PC-3 (cell line): Measurements from ENCODE around the gene HLA-DRA. TPM values are rescaled to one million over a fixed set of nuclear protein-coding genes. Genes with fewer than 3 reads are reported as not detected.
A peak's percentile ranks its signal among the peaks of the same experiment; 100 is the strongest.

Experiments
- ATAC-seq: fragments of 200-7000 bp; cut with Tn5 transposase; 2 replicates; pipeline ENCODE4 v1.9.1; 2020; ENCODE audit warnings: mild to moderate bottlenecking, moderate library complexity
- Bru-seq: library from RNA; stranded (reverse); fragments of 400-500 nt; gene quantifications from one replicate; lab custom pipeline; 2021; lab: Mats Ljungman, UMichigan
- BruChase-seq, 2 experiments: library from RNA; stranded (reverse); fragments of 400-500 nt; gene quantifications; one replicate each; lab custom pipeline; 2021; lab: Mats Ljungman, UMichigan
- BruUV-seq: library from RNA; stranded (reverse); fragments of 400-500 nt; replicated peaks from 2 replicates; lab custom pipeline; 2021; lab: Mats Ljungman, UMichigan
- CTCF ChIA-PET: fragments of 300-600 bp; sonication (Branson Sonifier 250); formaldehyde crosslinking; loops from one replicate; lab custom pipeline; 2022; ENCODE audit warnings: antibody characterized with exemption; lab: Charles Lee
- POLR2A ChIA-PET: fragments of 300-600 bp; sonication (Branson Sonifier 250); formaldehyde crosslinking; loops from one replicate; lab custom pipeline; 2022; ENCODE audit warnings: antibody characterized with exemption; ENCODE audit not compliant: unreplicated experiment; lab: Charles Lee
- DNase-seq: peaks from one replicate; pipeline ENCODE4 v3.0.0-alpha.2; 2015
- H2AFZ ChIP-seq: fragments of 300-600 bp; sonication (generic); 2 replicates; pipeline ENCODE4 v1.6.0; 2016; ENCODE audit warnings: antibody characterized with exemption, low read length
- H3F3A ChIP-seq: fragments of 300-600 bp; sonication (generic); one replicate; pipeline ENCODE4 v1.6.0; 2017; ENCODE audit warnings: antibody characterized with exemption, low read length, control low read depth, mild to moderate bottlenecking; ENCODE audit not compliant: unreplicated experiment
- H3K27ac ChIP-seq: fragments of 300-600 bp; sonication (generic); 2 replicates; pipeline ENCODE4 v1.5.1; 2016; ENCODE audit warnings: mild to moderate bottlenecking, low read length
- H3K27me3 ChIP-seq: fragments of 300-600 bp; sonication (generic); 2 replicates; pipeline ENCODE4 v1.6.1; 2016; ENCODE audit warnings: low read length, mixed read lengths
- H3K36me3 ChIP-seq: fragments of 300-600 bp; sonication (generic); 2 replicates; pipeline ENCODE4 v1.6.1; 2016; ENCODE audit warnings: low read depth, mixed run types, low read length, mixed read lengths
- H3K4me1 ChIP-seq: fragments of 300-600 bp; sonication (generic); 2 replicates; pipeline ENCODE4 v1.5.1; 2016; ENCODE audit warnings: low read length; ENCODE audit not compliant: insufficient read depth
- H3K4me2 ChIP-seq: fragments of 300-600 bp; sonication (generic); 2 replicates; pipeline ENCODE4 v1.6.0; 2016; ENCODE audit warnings: low read length
- H3K4me3 ChIP-seq: fragments of 300-600 bp; sonication (generic); 2 replicates; pipeline ENCODE4 v1.5.1; 2016; ENCODE audit warnings: mild to moderate bottlenecking, low read length, mixed read lengths
- H3K79me2 ChIP-seq: fragments of 300-600 bp; sonication (generic); 2 replicates; pipeline ENCODE4 v1.6.1; 2017; ENCODE audit warnings: low read length, mixed read lengths
- H3K9ac ChIP-seq: fragments of 300-600 bp; sonication (generic); 2 replicates; pipeline ENCODE4 v1.6.0; 2016; ENCODE audit warnings: mild to moderate bottlenecking, low read length
- H3K9me2 ChIP-seq: fragments of 300-600 bp; sonication (generic); replicated peaks from 2 replicates; pipeline ENCODE4 v1.6.1; 2016; ENCODE audit warnings: mixed run types, low read length, mixed read lengths
- H3K9me3 ChIP-seq: fragments of 300-600 bp; sonication (generic); 2 replicates; pipeline ENCODE4 v1.6.1; 2016; ENCODE audit warnings: low read length, mixed read lengths
- H4K20me1 ChIP-seq: fragments of 300-600 bp; sonication (generic); 2 replicates; pipeline ENCODE4 v1.6.1; 2016; ENCODE audit warnings: low read length, mixed read lengths
- CTCF ChIP-seq: fragments of 300-600 bp; sonication (generic); conservative IDR thresholded peaks from 2 replicates; pipeline ENCODE4 v1.5.1; 2017; ENCODE audit warnings: antibody characterized with exemption, low read depth, mild to moderate bottlenecking, low read length
- EZH2 ChIP-seq: fragments of 300-600 bp; sonication (generic); IDR thresholded peaks from one replicate; pipeline ENCODE4 v1.6.1; 2017; ENCODE audit warnings: antibody characterized with exemption, mild to moderate bottlenecking, low read length; ENCODE audit not compliant: unreplicated experiment
- EZH2phosphoT487 ChIP-seq: fragments of 300-600 bp; sonication (generic); IDR thresholded peaks from 2 replicates; pipeline ENCODE4 v1.6.1; 2018; ENCODE audit warnings: mild to moderate bottlenecking, antibody characterized with exemption, low read length, borderline replicate concordance
- intact Hi-C: fragments of 100-400 bp; cut with micrococcal nuclease; formaldehyde crosslinking; loops from 2 replicates; pipeline ENCODE4 v1.9.0; 2023
- long read RNA-seq: library from polyadenylated mRNA; unstranded; transcript quantifications from one replicate; pipeline ENCODE4 v2.0.0, GENCODE V29; 2021; ENCODE audit not compliant: unreplicated experiment
- total RNA-seq: library from RNA; depleted of rRNA; stranded (reverse); fragments of >200 nt; gene quantifications from 2 replicates; pipeline ENCODE4 v1.2.3, GENCODE V29; 2014; rRNA removed

Gene HLA-DRA
- not detected in 2 replicates for total RNA-seq
- not detected for Bru-seq, nascent RNA
- percentile 10 among the genes with signal in this experiment for BruChase-seq, experiment 1, labeled RNA remaining after a 6-hour chase
- BruChase-seq, experiment 2, labeled RNA remaining after a 2-hour chase: percentile 10 among the genes with signal in this experiment
- long read RNA-seq: 0 reads

DNA sequence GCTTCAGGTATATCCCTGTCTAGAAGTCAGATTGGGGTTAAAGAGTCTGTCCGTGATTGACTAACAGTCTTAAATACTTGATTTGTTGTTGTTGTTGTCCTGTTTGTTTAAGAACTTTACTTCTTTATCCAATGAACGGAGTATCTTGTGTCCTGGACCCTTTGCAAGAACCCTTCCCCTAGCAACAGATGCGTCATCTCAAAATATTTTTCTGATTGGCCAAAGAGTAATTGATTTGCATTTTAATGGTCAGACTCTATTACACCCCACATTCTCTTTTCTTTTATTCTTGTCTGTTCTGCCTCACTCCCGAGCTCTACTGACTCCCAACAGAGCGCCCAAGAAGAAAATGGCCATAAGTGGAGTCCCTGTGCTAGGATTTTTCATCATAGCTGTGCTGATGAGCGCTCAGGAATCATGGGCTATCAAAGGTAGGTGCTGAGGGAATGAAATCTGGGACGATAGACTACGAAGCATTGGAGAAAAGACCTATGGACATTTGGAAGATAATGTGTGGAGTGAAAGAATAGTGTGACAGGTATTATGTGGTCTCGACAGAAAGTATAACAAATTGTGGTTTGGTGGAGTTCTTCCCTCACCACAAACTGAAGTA, at the start of gene HLA-DRA:
Gene HLA-DRA, plus strand, starts transcription at position 286 of the 613 bp plus-strand sequence. Its CDS starts 64 bp downstream, at position 350.
- ChIA-PET CTCF (interaction anchor here (0.6 kb wide), 1 partner anchor 70 kb away, joined by 3 read pairs; no protein-coding TSS in a partner anchor), POLR2A (no interaction called here)
- H3F3A ChIP-seq: no peaks in the 10 kb centered on the region
- no peak within 1 kb of the TSS for H3K27ac ChIP-seq
- H4K20me1 ChIP-seq: no peaks in the 10 kb centered on the region
- no peaks in the 10 kb centered on the region for H3K79me2 ChIP-seq
- intact Hi-C loops: no loop called here
- H3K27me3 ChIP-seq: peaks cover 71% of the 10 kb centered on the region
- ATAC-seq (no peak), DNase-seq (peak; percentile 79)
- no peaks in the 10 kb centered on the region for H3K9me3 ChIP-seq
- H3K9ac ChIP-seq: no peak within 1 kb of the TSS
- BruUV-seq: no TSS peak
- no peak within 1 kb of the TSS for H3K4me3 ChIP-seq
- no peaks in the 10 kb centered on the region for H3K9me2 ChIP-seq
- H3K4me2 ChIP-seq: 0 out of 2 replicates have a peak within 1 kb of the TSS, but pooled peaks have one; percentile 27
- TF ChIP-seq EZH2phosphoT487 (no peak), EZH2 (no peak), CTCF (no peak)
- no peak within 1 kb of the TSS for H2AFZ ChIP-seq
- H3K4me1 ChIP-seq: no peaks in the 10 kb centered on the region
- H3K36me3 ChIP-seq: no peaks in the 10 kb centered on the region

DNA sequence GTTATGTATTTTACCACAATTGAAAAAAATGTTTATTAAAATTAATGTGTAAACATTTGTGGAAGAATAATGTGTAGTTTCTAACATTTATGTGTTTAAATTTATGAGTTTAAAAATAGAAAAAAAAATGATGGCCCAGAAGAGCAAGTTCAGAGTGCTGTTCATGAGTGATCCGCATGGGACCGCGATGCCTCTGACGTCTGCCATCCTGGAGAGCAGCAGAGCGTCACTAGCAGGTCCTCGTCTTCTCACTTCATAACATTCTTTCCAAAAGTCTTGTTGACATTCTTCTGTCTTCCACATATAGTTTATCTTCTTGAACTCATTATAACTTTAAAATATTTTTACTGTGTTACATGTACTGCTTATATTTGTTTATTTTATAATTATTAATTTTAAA, 48.2 kb upstream of the HLA-DRA start:
- intact Hi-C loops: no loop called here
- CTCF ChIA-PET: no interaction called here

More for the DNA sequence above, 48.2 kb upstream of the HLA-DRA start:
- Histone ChIP-seq H3K27ac (no peak overlapping the region), H3K27me3 (no peaks in the 10 kb centered on the region), H3K36me3 (no peaks in the 10 kb centered on the region), H3K79me2 (no peaks in the 10 kb centered on the region), H3F3A (no peaks in the 10 kb centered on the region), H3K9me3 (no peaks in the 10 kb centered on the region), H3K9ac (no peak overlapping the region), H3K4me1 (peaks cover 8% of the 10 kb centered on the region; the same call in 1 of the 2 replicates), H3K9me2 (no peaks in the 10 kb centered on the region), H3K4me2 (no peak overlapping the region), H3K4me3 (no peak overlapping the region), H4K20me1 (no peaks in the 10 kb centered on the region), H2AFZ (no peak overlapping the region)
- no peak for DNase-seq
- BruUV-seq: no TSS peak
- no peak for TF ChIP-seq CTCF
- TF ChIP-seq EZH2: no peak
- TF ChIP-seq EZH2phosphoT487: no peak
- ATAC-seq: no peak
- POLR2A ChIA-PET: no interaction called here
